ENCODE results near the gene DUS3L.

DUS3L gene

GRCh38 chr19:5790559-5791520, at the start of gene DUS3L:
Gene DUS3L (minus strand): TSS chr19:5791163. CDS start chr19:5791141, 22 bp downstream.
- FAIRE-seq = peak; percentile 98

- FAIRE-seq = no peak
Measured at GRCh38 chr19:5839065-5840017, 48.4 kb upstream of the DUS3L start, which contains the start of gene FUT6. Gene FUT6 (minus strand): TSS chr19:5839702. CDS start chr19:5832567, 7,135 bp downstream.

DNA sequence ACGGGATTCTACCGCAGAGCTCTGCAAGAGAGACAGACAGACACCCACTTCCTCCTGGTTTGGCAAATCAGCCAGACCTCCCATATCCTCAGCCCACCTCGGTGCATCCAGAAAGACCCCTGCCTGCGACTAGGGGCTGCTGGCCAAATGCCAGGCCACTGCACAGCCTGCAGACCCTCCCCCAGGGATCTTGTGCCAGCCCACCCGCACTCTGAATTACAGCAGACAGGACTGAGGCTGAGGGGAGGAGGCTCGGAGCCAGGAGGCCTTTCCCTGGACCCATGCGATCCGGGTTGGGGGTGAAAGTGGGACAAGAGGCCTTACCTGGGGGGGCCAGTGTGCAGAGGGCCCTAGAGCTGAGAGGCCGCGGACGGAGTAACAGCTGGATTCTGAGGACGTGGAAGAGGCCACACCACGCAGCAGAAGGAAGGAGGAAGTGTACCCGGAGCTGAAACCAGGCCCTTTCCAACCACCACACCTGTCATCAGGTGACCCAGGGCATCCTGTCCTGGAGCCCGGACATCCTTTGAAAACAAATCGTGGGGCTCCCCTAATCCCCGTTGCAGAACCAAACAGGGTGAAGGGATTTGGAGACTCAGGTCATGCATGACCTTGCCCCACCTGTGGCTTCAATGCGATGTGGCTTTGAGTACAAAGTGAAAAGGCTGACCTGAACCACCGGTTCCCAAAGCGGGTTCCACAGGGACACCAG, 47.5 kb upstream of the DUS3L start:
- FAIRE-seq = no peak

DNA sequence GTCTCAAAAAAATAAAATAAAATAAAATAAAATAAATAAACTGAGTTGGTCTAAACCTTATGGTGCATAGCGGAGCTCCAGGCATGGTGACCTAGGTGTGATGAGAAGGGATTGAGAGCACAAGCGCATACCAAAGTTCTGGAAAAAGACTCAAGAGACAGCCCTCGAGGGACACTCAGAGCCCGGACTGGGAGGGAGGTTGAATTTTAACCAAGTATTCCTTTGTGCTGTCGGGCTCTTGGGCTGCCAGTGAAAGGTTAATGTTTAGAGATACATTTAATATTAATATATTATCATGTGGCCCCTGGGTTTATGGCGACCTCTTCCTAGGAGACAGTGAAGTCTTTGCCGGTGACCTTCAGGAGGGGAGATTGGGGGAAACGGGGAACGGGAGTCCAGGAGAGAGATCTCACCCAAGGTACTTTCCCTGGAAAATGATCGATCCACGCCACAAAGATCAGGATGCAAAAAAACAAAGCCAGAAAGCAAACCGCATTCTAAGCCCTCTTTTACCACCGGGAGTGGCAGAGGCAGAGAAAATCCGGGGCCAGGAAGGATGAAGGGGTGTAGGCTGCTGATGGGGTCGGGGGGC, 46.9 kb upstream of the DUS3L start:
- no peak for FAIRE-seq

DNA sequence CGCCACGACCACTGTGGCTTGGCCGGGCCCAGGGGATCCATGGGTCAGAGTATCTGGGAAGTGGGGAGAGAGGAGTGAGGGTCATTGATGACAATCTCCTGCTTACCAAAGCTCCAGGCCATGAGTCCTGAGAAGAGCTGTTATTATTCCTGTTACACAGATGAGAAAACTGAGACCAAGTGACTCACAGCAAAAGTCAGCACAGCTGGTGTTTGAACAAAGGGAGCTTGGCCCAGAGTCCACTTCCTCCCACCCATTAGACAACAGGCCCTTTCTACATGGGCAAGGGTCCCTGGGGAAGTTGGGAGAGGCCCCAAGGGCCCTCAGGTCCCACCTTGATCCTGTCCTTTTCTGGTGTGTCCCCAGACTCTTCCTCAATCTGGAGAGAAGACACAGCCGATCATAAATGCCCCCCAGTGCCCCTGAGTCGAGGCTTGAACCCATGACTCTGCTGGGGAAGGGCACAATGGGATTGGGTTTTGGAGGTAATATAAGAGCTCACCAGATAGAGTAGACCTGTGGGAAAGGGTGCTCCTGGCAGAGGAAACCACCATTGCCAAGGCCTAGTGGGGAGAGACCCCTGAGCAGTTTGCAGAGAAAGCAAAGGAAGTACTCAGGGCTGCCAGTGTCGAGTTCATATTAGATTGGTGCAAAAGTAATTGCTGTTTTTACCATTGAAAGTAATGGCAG, 41.7 kb upstream of the DUS3L start:
- no peak for FAIRE-seq

GRCh38 chr19:5832061-5832460, 41.1 kb upstream of the DUS3L start:
- FAIRE-seq = no peak

- no peak for FAIRE-seq
Measured at GRCh38 chr19:5831159-5831558, 40.2 kb upstream of the DUS3L start.

- FAIRE-seq = no peak
Measured at GRCh38 chr19:5829567-5830310, 38.8 kb upstream of the DUS3L start.

- no peak for FAIRE-seq
Measured at GRCh38 chr19:5828661-5829566, 38.0 kb upstream of the DUS3L start.

DNA sequence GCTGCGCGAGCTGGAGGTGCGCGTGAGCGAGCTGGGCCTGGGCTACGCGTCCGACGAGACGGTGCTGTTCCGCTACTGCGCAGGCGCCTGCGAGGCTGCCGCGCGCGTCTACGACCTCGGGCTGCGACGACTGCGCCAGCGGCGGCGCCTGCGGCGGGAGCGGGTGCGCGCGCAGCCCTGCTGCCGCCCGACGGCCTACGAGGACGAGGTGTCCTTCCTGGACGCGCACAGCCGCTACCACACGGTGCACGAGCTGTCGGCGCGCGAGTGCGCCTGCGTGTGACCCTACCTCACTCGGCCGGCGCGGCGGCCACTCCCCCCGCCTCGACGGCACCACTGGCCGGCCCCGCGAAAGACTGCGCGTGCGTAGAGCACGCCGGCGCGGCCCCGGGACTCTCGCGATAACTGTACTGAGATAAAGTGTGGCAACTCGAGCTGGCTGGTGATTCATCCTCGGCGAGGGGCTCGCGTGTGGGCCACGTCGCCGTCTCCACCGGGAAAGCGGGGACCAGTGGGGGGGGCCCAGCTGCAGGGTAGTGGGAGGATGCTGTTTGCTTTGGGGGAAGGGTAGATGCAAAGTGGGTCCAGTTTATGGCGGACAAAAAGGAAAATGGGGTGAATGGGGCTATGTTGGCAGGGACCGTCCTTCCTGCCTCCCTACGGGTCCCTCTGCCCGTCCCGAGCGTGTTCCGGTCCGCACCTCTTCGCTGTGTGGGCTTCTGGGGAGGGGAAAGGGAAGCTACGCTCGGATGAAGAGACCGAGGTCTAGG, 37.1 kb upstream of the DUS3L start:
- FAIRE-seq = peak; percentile 23

DNA sequence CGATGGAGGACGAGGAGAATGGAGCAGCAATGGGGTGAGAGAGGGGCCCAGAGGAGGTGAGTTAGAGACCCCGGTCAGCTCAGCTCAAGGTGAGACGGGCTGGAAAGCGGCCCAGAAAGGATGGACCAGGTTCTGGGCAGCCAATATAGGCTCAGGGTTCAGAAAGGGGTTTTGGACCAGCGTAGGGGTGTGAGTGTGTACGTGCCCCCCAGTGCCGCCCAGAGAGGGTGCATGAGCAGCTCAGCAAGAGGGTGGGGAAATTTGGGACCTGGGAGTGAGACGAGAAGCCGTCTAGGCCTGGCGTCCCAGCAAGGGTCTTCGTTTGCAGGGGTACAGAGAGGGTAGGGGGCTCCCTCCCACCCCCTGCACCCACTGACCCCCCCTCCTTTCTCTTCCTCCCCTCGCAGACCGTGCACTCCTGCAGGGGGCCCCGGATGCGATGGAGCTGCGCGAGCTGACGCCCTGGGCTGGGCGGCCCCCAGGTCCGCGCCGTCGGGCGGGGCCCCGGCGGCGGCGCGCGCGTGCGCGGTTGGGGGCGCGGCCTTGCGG, 36.5 kb upstream of the DUS3L start:
- FAIRE-seq = no peak

GRCh38 chr19:5826531-5827341, 35.8 kb upstream of the DUS3L start:
- no peak for FAIRE-seq

GRCh38 chr19:5825178-5825577, 34.2 kb upstream of the DUS3L start:
- no peak for FAIRE-seq

GRCh38 chr19:5824751-5825150, 33.8 kb upstream of the DUS3L start:
- no peak for FAIRE-seq

GRCh38 chr19:5823579-5824281, 32.8 kb upstream of the DUS3L start:
- no peak for FAIRE-seq

- no peak for FAIRE-seq
Measured at GRCh38 chr19:5822181-5822844, 31.4 kb upstream of the DUS3L start.
